Thymus (tissue), 11 donors: ENCODE measurements around the gene TRIM42. TPM values are rescaled to one million over a fixed set of nuclear protein-coding genes. Genes with fewer than 3 reads are reported as not detected.

Source experiments
- DNase-seq, 9 donors: peaks; one replicate each; pipeline ENCODE4 v3.0.0-alpha.2; 2013; ENCODE audit warnings: low spot score in 9 of 9, low read depth in 6 of 9, missing footprints in 1 of 9
- H3K27ac ChIP-seq, 2 donors: one replicate each; pipeline ENCODE4 v1.5.1; 2013; ENCODE audit warnings: control low read depth in 1 of 2, low read depth in 1 of 2, low read length in 1 of 2, mild to moderate bottlenecking in 1 of 2, moderate library complexity in 1 of 2
- H3K27me3 ChIP-seq, 2 donors: one replicate each; pipeline ENCODE4 v1.5.1; 2013; ENCODE audit warnings: low read length in 1 of 2; ENCODE audit not compliant: control insufficient read depth in 2 of 2, insufficient read depth in 1 of 2
- H3K36me3 ChIP-seq, 2 donors: one replicate each; pipeline ENCODE4 v1.5.1; 2013; ENCODE audit warnings: low read length in 1 of 2, mild to moderate bottlenecking in 1 of 2, moderate library complexity in 1 of 2; ENCODE audit not compliant: control insufficient read depth in 2 of 2, insufficient read depth in 2 of 2
- H3K4me1 ChIP-seq, 2 donors: one replicate each; pipeline ENCODE4 v1.5.1; 2013; ENCODE audit warnings: low read length in 2 of 2; ENCODE audit not compliant: control insufficient read depth in 2 of 2, insufficient read depth in 2 of 2
- H3K4me3 ChIP-seq, 2 donors: one replicate each; pipeline ENCODE4 v1.5.1; 2013; ENCODE audit warnings: low read length in 2 of 2, control low read depth in 1 of 2, mild to moderate bottlenecking in 1 of 2
- H3K9me3 ChIP-seq, 2 donors: one replicate each; pipeline ENCODE4 v1.5.1; 2013; ENCODE audit warnings: low read length in 1 of 2, mild to moderate bottlenecking in 1 of 2; ENCODE audit not compliant: control insufficient read depth in 2 of 2, insufficient read depth in 1 of 2
- WGBS: extraction: QIAGEN DNeasy Blood & Tissue Kit; methylation state at CpG from one replicate; pipeline ENCODE4 v1.1.7; 2013; 5-methylcytosine and 5-hydroxymethylcytosine counted together
- polyA plus RNA-seq: library from polyadenylated mRNA; stranded (reverse); fragments of 200-250 nt; gene quantifications from one replicate; pipeline ENCODE4 v1.2.3, GENCODE V29; 2013
- total RNA-seq: library from RNA; stranded (reverse); fragments of 120-200 nt; gene quantifications from one replicate; pipeline ENCODE4 v1.2.4, GENCODE V29; 2013
- donor health status: healthy.

Gene TRIM42
- total and polyA plus RNA-seq, 2 donors: 0.05 TPM; not detected in 1

DNA sequence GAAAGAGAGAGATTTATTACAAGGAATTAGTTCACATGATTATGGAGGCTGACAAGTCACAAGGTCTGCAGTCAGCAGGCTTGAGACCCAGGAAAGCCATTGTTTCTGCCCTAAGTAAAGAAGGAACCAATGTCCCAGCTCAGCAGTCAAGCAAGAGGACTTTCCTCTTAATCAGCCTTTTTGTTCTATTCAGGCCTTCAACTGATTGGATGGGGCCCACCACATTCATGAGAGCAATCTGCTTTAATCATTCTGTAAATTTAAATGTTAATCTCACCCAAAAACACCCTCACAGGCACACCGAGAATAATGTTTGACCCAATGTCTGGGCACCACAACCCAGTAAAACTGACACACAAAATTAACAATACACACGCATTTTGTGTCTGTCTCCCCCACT is 64.3 kb downstream of the TRIM42 start:
- no peaks in the 10 kb centered on the region for H3K4me1 ChIP-seq
- no peak overlapping the region for H3K27ac ChIP-seq
- no peaks in the 10 kb centered on the region for H3K36me3 ChIP-seq
- peaks cover 0 to 2% of the 10 kb centered on the region in 2 donors for H3K27me3 ChIP-seq
- 99% methylated on average over 2 of the region's 2 CpGs for WGBS
- DNase-seq: no peak
- H3K9me3 ChIP-seq: no peaks in the 10 kb centered on the region
- no peak overlapping the region for H3K4me3 ChIP-seq

DNA sequence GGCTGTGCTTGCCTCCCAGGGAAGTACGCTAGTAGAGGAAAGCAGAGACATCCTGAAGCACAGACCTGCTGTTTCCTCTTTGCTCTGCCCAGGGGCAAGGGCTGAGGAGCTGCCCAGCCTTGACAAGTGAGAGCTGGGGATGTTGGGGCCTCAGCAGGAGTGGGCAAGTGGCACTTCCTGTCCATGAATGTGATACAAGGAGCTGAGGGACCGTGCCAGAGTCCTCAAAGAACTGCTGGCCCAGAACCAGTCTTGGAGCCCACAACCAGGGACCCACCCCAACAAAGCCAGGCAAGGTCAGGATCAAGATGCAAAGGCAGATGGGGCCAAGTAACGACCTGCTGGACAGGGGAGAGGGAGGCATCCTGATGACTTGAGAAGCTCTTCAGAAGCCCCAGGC is 70.3 kb downstream of the TRIM42 start:
- no peaks in the 10 kb centered on the region for H3K4me1 ChIP-seq
- no peak for DNase-seq
- H3K4me3 ChIP-seq: no peak overlapping the region
- H3K27ac ChIP-seq: no peak overlapping the region
- 57% methylated on average over 3 of the region's 3 CpGs for WGBS
- no peaks in the 10 kb centered on the region for H3K36me3 ChIP-seq
- H3K9me3 ChIP-seq: no peaks in the 10 kb centered on the region
- peaks cover 0 to 4% of the 10 kb centered on the region in 2 donors for H3K27me3 ChIP-seq

DNA sequence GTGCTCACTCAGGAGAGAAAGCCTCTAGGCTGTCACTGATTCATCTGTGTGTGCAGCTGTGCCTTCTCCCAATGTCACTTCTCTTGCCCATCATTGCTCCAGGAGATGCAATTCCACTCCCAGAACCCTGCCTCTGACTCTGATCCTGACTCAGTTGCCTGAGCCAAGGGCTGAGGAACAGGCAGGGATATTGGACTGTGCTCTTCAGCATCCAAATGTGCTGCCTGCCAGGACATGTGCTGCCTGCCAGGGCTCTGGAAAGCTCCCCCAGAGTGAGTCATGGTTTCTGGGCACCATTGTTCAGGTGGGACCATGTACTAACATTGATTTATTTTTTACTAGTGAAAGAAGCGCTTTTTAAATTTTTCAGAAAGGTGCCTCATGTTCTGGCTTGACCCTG is 71.0 kb downstream of the TRIM42 start:
- Histone ChIP-seq H3K4me1 (no peaks in the 10 kb centered on the region), H3K27ac (no peak overlapping the region), H3K27me3 (peaks cover 0 to 4% of the 10 kb centered on the region in 2 donors), H3K9me3 (no peaks in the 10 kb centered on the region), H3K36me3 (no peaks in the 10 kb centered on the region), H3K4me3 (no peak overlapping the region)
- DNase-seq: no peak
- WGBS: 97% methylated on average over 1 of the region's 1 CpG
